Measurements from ENCODE around the gene DCLK2.
A peak's percentile ranks its signal among the peaks of the same experiment; 100 is the strongest.

DNA sequence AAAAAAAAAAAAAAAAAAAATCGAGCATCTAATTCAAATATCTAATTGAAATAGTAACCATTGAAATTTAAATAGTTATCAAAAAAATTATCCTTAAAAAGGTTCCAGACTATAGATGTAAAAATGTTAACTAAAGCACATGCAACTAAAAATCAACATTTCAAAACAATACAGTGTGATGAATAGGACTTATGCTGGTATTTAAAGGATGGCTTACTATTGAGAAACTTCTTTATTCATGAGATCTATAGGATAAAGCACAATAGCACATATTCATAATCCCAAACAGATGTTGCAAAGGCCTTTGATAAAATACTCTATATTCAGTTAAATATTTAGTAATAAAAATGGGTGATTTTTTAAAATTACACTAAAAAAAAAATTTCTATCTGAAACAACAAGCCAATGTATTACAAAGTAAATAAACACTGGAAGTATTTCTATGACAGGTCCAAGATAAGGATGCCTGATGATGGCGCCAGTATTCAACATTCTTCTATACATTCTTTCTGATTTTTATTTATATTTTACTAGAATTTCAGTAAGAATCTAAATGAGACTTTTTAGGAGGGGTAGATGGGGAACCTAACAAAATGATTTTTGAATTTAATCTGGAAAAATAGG lies 26.3 kb downstream of the DCLK2 start:
- TF ChIP-seq CTCF (IDR thresholded peaks at IDR 0.05), result no peak; the same call in 1 of the 2 replicates
- TF ChIP-seq EZH2phosphoT487 (IDR thresholded peaks at IDR 0.05; ENCODE audit: borderline replicate concordance, low read depth), result no peak
- no peak for TF ChIP-seq POLR2AphosphoS5 (IDR thresholded peaks at IDR 0.05; ENCODE audit: low read depth, low read length)
- TF ChIP-seq RAD21 (IDR thresholded peaks at IDR 0.05; ENCODE audit: low read length), result 0 out of 2 replicates have a peak, but pooled peaks have one; percentile 19
- no peak for TF ChIP-seq FOXJ3 (CRISPR knock-in tag; IDR thresholded peaks at IDR 0.05)
- no peak for TF ChIP-seq NRF1 (IDR thresholded peaks at IDR 0.05; ENCODE audit: low read depth, low read length)
- TF ChIP-seq CHD2 (IDR thresholded peaks at IDR 0.05; ENCODE audit: low read length, partially characterized antibody), result no peak
- no peak for TF ChIP-seq GATA2 (CRISPR knock-in tag; IDR thresholded peaks at IDR 0.05)
- TF ChIP-seq MAX (IDR thresholded peaks at IDR 0.05; ENCODE audit: low read depth), result no peak
- no peak for TF ChIP-seq YY1 (IDR thresholded peaks at IDR 0.05; ENCODE audit: low read depth)

All from SK-N-SH (cell line).